Stimulated activated naive B cell treated with anti-CD40 and anti-IgM and Interleukin-4, amounts not matched to agents 10 μg/mL and 1 μg/mL and 100 μg/mL, for 72 hours (primary cell): ENCODE data around the gene ART3.

Source experiments
- ATAC-seq, 2 donors: fragments of 150-1000 bp; cut with Tn5 transposase; replicated peaks; 2 replicates each; pipeline ENCODE4 v1.10.0; 2021; ENCODE audit warnings: moderate library complexity in 1 of 2
- DNase-seq: peaks from one replicate; pipeline ENCODE4 v3.0.0; 2021
- H3K27ac Mint-ChIP-seq: one replicate; pipeline ENCODE4 v1.8.0; 2022; ENCODE audit warnings: mild to moderate bottlenecking, mixed read lengths
- H3K27me3 Mint-ChIP-seq, 2 donors: one replicate each; pipeline ENCODE4 v1.8.0; 2022; ENCODE audit warnings: mixed read lengths in 2 of 2
- H3K36me3 Mint-ChIP-seq, 2 donors: one replicate each; pipeline ENCODE4 v1.8.0; 2022; ENCODE audit warnings: mixed read lengths in 2 of 2, mild to moderate bottlenecking in 1 of 2
- H3K4me1 Mint-ChIP-seq, 2 donors: one replicate each; pipeline ENCODE4 v1.8.0; 2022; ENCODE audit warnings: mixed read lengths in 2 of 2, mild to moderate bottlenecking in 1 of 2
- H3K4me3 Mint-ChIP-seq, 2 donors: one replicate each; pipeline ENCODE4 v1.8.0; 2022; ENCODE audit warnings: mild to moderate bottlenecking in 2 of 2, mixed read lengths in 2 of 2, moderate library complexity in 1 of 2
- H3K9me3 Mint-ChIP-seq, 2 donors: one replicate each; pipeline ENCODE4 v1.8.0; 2022; ENCODE audit warnings: mixed read lengths in 2 of 2, mild to moderate bottlenecking in 1 of 2

ART3 gene

GRCh38 chr4:76088719-76089118, 14.2 kb downstream of the ART3 start:
- DNase-seq (no peak), ATAC-seq (no peak)
- H3K27ac Mint-ChIP-seq = no peak overlapping the region
- H3K4me1 Mint-ChIP-seq = peaks cover 6 to 8% of the 10 kb centered on the region in 2 donors
- peaks cover 5 to 6% of the 10 kb centered on the region in 2 donors for H3K27me3 Mint-ChIP-seq
- no peaks in the 10 kb centered on the region for H3K9me3 Mint-ChIP-seq
- no peak overlapping the region for H3K4me3 Mint-ChIP-seq
- no peaks in the 10 kb centered on the region for H3K36me3 Mint-ChIP-seq

- Mint-ChIP-seq H3K36me3 (no peaks in the 10 kb centered on the region), H3K9me3 (no peaks in the 10 kb centered on the region), H3K27me3 (peaks cover 0 to 5% of the 10 kb centered on the region in 2 donors), H3K4me3 (peak overlapping the region in 1 of 2 donors; percentile 3), H3K27ac (peak overlapping the region; percentile 42), H3K4me1 (peaks cover 6 to 8% of the 10 kb centered on the region in 2 donors)
- DNase-seq = peak; percentile 29
- ATAC-seq = peak; percentile 100
These were observed 15.8 kb downstream of the ART3 start for GRCh38 chr4:76090241-76090691.

GRCh38 chr4:76091052-76091451, 16.5 kb downstream of the ART3 start:
- Mint-ChIP-seq H3K4me1 (peaks cover 6 to 8% of the 10 kb centered on the region in 2 donors), H3K27me3 (peaks cover 0 to 5% of the 10 kb centered on the region in 2 donors), H3K36me3 (no peaks in the 10 kb centered on the region), H3K4me3 (no peak overlapping the region), H3K9me3 (no peaks in the 10 kb centered on the region), H3K27ac (no peak overlapping the region)
- DNase-seq (no peak), ATAC-seq (no peak)

- Mint-ChIP-seq H3K27me3 (peaks cover 0 to 6% of the 10 kb centered on the region in 2 donors), H3K27ac (no peak overlapping the region), H3K4me3 (no peak overlapping the region), H3K9me3 (no peaks in the 10 kb centered on the region), H3K36me3 (no peaks in the 10 kb centered on the region), H3K4me1 (peaks cover 0 to 3% of the 10 kb centered on the region in 2 donors)
- ATAC-seq = no peak
- no peak for DNase-seq
These were observed 21.1 kb downstream of the ART3 start for GRCh38 chr4:76095568-76095967.

- Mint-ChIP-seq H3K4me1 (no peaks in the 10 kb centered on the region), H3K9me3 (no peaks in the 10 kb centered on the region), H3K4me3 (no peak overlapping the region), H3K36me3 (no peaks in the 10 kb centered on the region), H3K27me3 (peaks cover 0 to 6% of the 10 kb centered on the region in 2 donors), H3K27ac (no peak overlapping the region)
- ATAC-seq = no peak
- DNase-seq = no peak
These were observed 21.6 kb downstream of the ART3 start for GRCh38 chr4:76096076-76096475.

GRCh38 chr4:76105652-76106051, 31.1 kb downstream of the ART3 start:
- DNase-seq = no peak
- Mint-ChIP-seq H3K27me3 (no peaks in the 10 kb centered on the region), H3K9me3 (no peaks in the 10 kb centered on the region), H3K4me1 (no peaks in the 10 kb centered on the region), H3K4me3 (no peak overlapping the region), H3K27ac (no peak overlapping the region), H3K36me3 (no peaks in the 10 kb centered on the region)
- ATAC-seq = no peak

- Mint-ChIP-seq H3K9me3 (no peaks in the 10 kb centered on the region), H3K36me3 (peaks cover 0 to 2% of the 10 kb centered on the region in 2 donors), H3K4me1 (no peaks in the 10 kb centered on the region), H3K4me3 (no peak overlapping the region), H3K27me3 (no peaks in the 10 kb centered on the region), H3K27ac (no peak overlapping the region)
- ATAC-seq (no peak), DNase-seq (no peak)
These were observed 31.9 kb downstream of the ART3 start for GRCh38 chr4:76106442-76106841.

- ATAC-seq = peak; percentile 46 to 61
- DNase-seq = no peak
- Mint-ChIP-seq H3K4me1 (no peaks in the 10 kb centered on the region), H3K27me3 (no peaks in the 10 kb centered on the region), H3K36me3 (peaks cover 3 to 9% of the 10 kb centered on the region in 2 donors), H3K27ac (no peak overlapping the region), H3K9me3 (no peaks in the 10 kb centered on the region), H3K4me3 (no peak overlapping the region)
These were observed 34.1 kb downstream of the ART3 start for GRCh38 chr4:76108467-76109181.

GRCh38 chr4:76116821-76117220, 42.3 kb downstream of the ART3 start:
- Mint-ChIP-seq H3K9me3 (no peaks in the 10 kb centered on the region), H3K4me3 (no peak overlapping the region), H3K27me3 (no peaks in the 10 kb centered on the region), H3K27ac (no peak overlapping the region), H3K4me1 (no peaks in the 10 kb centered on the region), H3K36me3 (peaks cover 25 to 50% of the 10 kb centered on the region in 2 donors)
- DNase-seq (no peak), ATAC-seq (no peak)

- no peak for ATAC-seq
- no peak overlapping the region for H3K4me3 Mint-ChIP-seq
- no peaks in the 10 kb centered on the region for H3K9me3 Mint-ChIP-seq
- DNase-seq = no peak
- no peaks in the 10 kb centered on the region for H3K27me3 Mint-ChIP-seq
- no peaks in the 10 kb centered on the region for H3K4me1 Mint-ChIP-seq
- H3K36me3 Mint-ChIP-seq = peaks cover 25 to 53% of the 10 kb centered on the region in 2 donors
- H3K27ac Mint-ChIP-seq = no peak overlapping the region
These were observed 43.0 kb downstream of the ART3 start for GRCh38 chr4:76117536-76117935.

- no peak for DNase-seq
- Mint-ChIP-seq H3K27me3 (no peaks in the 10 kb centered on the region), H3K4me1 (no peaks in the 10 kb centered on the region), H3K4me3 (no peak overlapping the region), H3K9me3 (no peaks in the 10 kb centered on the region), H3K27ac (no peak overlapping the region), H3K36me3 (peaks cover 37 to 61% of the 10 kb centered on the region in 2 donors)
- ATAC-seq = no peak
These were observed 45.7 kb downstream of the ART3 start for GRCh38 chr4:76120199-76120598.

- ATAC-seq (no peak), DNase-seq (no peak)
- no peak overlapping the region for H3K27ac Mint-ChIP-seq
- H3K4me1 Mint-ChIP-seq = peaks cover 0 to 6% of the 10 kb centered on the region in 2 donors
- H3K27me3 Mint-ChIP-seq = no peaks in the 10 kb centered on the region
- H3K9me3 Mint-ChIP-seq = peaks cover 0 to 2% of the 10 kb centered on the region in 2 donors
- peaks cover 37 to 50% of the 10 kb centered on the region in 2 donors for H3K36me3 Mint-ChIP-seq
- H3K4me3 Mint-ChIP-seq = no peak overlapping the region
These were observed 51.3 kb downstream of the ART3 start for GRCh38 chr4:76125816-76126215.

GRCh38 chr4:76127754-76128153, 53.2 kb downstream of the ART3 start:
- Mint-ChIP-seq H3K27ac (no peak overlapping the region), H3K9me3 (peaks cover 0 to 2% of the 10 kb centered on the region in 2 donors), H3K4me1 (peaks cover 0 to 6% of the 10 kb centered on the region in 2 donors), H3K4me3 (no peak overlapping the region), H3K27me3 (no peaks in the 10 kb centered on the region), H3K36me3 (peaks cover 34 to 47% of the 10 kb centered on the region in 2 donors)
- DNase-seq (no peak), ATAC-seq (no peak)

- H3K9me3 Mint-ChIP-seq = no peaks in the 10 kb centered on the region
- H3K36me3 Mint-ChIP-seq = peaks cover 30 to 44% of the 10 kb centered on the region in 2 donors
- DNase-seq (no peak), ATAC-seq (no peak)
- H3K4me3 Mint-ChIP-seq = no peak overlapping the region
- no peaks in the 10 kb centered on the region for H3K27me3 Mint-ChIP-seq
- H3K4me1 Mint-ChIP-seq = peaks cover 12 to 13% of the 10 kb centered on the region in 2 donors
- no peak overlapping the region for H3K27ac Mint-ChIP-seq
These were observed 66.7 kb downstream of the ART3 start for GRCh38 chr4:76141241-76141640.

GRCh38 chr4:76144546-76144945, 70.0 kb downstream of the ART3 start:
- H3K27me3 Mint-ChIP-seq = no peaks in the 10 kb centered on the region
- H3K4me3 Mint-ChIP-seq = no peak overlapping the region
- peaks cover 12 to 15% of the 10 kb centered on the region in 2 donors for H3K4me1 Mint-ChIP-seq
- DNase-seq (no peak), ATAC-seq (no peak)
- peaks cover 22 to 32% of the 10 kb centered on the region in 2 donors for H3K36me3 Mint-ChIP-seq
- H3K27ac Mint-ChIP-seq = no peak overlapping the region
- no peaks in the 10 kb centered on the region for H3K9me3 Mint-ChIP-seq
